SH-SY5Y (cell line): ENCODE data around the gene PPP1R7.

ENCODE experiments used
- GATA2 ChIP-seq: IDR thresholded peaks from 2 replicates; pipeline ENCODE4 v1.6.1; 2011; ENCODE audit warnings: mild to moderate bottlenecking, low read depth, low read length
- GATA3 ChIP-seq: IDR thresholded peaks from 2 replicates; pipeline ENCODE4 v1.6.1; 2011; ENCODE audit warnings: low read depth, mild to moderate bottlenecking, low read length, moderate library complexity

DNA sequence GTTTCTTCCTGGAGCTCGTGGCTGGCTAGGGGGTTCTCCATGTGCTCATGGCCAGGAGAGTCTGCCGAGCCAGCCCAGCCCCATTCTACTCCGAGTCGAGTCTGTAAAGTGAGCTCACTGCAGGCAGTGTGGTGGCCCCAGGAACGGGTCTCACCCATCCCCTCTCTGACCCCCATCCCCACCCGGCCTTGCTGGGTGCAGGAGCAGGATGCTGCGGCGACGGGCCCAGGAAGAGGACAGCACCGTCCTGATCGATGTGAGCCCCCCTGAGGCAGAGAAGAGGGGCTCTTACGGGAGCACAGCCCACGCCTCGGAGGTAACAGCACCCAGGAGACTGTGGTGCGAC lies 39.6 kb downstream of the PPP1R7 start:
- TF ChIP-seq GATA2 (no peak), GATA3 (no peak)
